ENCODE results near the gene CDH4. TPM values are rescaled to one million over a fixed set of nuclear protein-coding genes. Genes with fewer than 3 reads are reported as not detected.

CDH4 gene
- total RNA-seq, 1 experiment from 2014 or later: not detected

GRCh38 chr20:61575151-61575937, 323.3 kb downstream of the CDH4 start:
- intact Hi-C loops (cut with micrococcal nuclease; ENCODE audit: unreplicated experiment) (no loop called here), in situ Hi-C loops (cut with HindIII; ENCODE audit: low pct_unique_long_range_greater_than_20kb, low sequenced_read_pairs) (no loop called here)
- CTCF ChIA-PET: no interaction called here
- Histone ChIP-seq H3K9me3 (ENCODE audit: control insufficient read depth, insufficient read depth, low read depth, low read length) (no peaks in the 10 kb centered on the region), H3K27me3 (ENCODE audit: control insufficient read depth, insufficient read depth, low read length) (peaks cover 4% of the 10 kb centered on the region; the same call in 1 of the 2 replicates), H3K36me3 (ENCODE audit: control insufficient read depth, insufficient read depth, low read length) (no peaks in the 10 kb centered on the region), H3K27ac (ENCODE audit: low read length) (no peak overlapping the region), H3K4me1 (ENCODE audit: control insufficient read depth, insufficient read depth, low read length) (no peaks in the 10 kb centered on the region), H3K4me3 (ENCODE audit: low read depth in 2 of 2, low read length in 2 of 2) (no peak overlapping the region)
- ATAC-seq: no peak
- POLR2A ChIA-PET: no interaction called here
- no TSS peak for BruUV-seq (replicated peaks)
- no peak for DNase-seq (ENCODE audit: low read depth, low spot score)
- TF ChIP-seq CTCF (IDR thresholded peaks at IDR 0.05) (no peak), POLR2AphosphoS5 (IDR thresholded peaks at IDR 0.05; ENCODE audit: low read depth, low read length) (no peak), TCF7L2 (IDR thresholded peaks at IDR 0.05; ENCODE audit: low read depth, low read length) (no peak), SIN3A (IDR thresholded peaks at IDR 0.05; ENCODE audit: borderline replicate concordance, insufficient read depth, low read depth, low read length) (no peak), REST (IDR thresholded peaks at IDR 0.05; ENCODE audit: insufficient read depth in 1 of 2, low read depth in 2 of 2, low read length in 1 of 2) (no peak)

- intact Hi-C loops (cut with micrococcal nuclease; ENCODE audit: unreplicated experiment): no loop called here
- in situ Hi-C loops (cut with HindIII; ENCODE audit: low pct_unique_long_range_greater_than_20kb, low sequenced_read_pairs): no loop called here
These were observed 324.3 kb downstream of the CDH4 start for GRCh38 chr20:61576372-61576771.

More at GRCh38 chr20:61576372-61576771, 324.3 kb downstream of the CDH4 start:
- ATAC-seq (no peak), DNase-seq (ENCODE audit: low read depth, low spot score) (no peak)
- no peak for TF ChIP-seq POLR2AphosphoS5 (IDR thresholded peaks at IDR 0.05; ENCODE audit: low read depth, low read length)
- no peak for TF ChIP-seq SIN3A (IDR thresholded peaks at IDR 0.05; ENCODE audit: borderline replicate concordance, insufficient read depth, low read depth, low read length)
- no peak for TF ChIP-seq REST (IDR thresholded peaks at IDR 0.05; ENCODE audit: insufficient read depth in 1 of 2, low read depth in 2 of 2, low read length in 1 of 2)
- TF ChIP-seq TCF7L2 (IDR thresholded peaks at IDR 0.05; ENCODE audit: low read depth, low read length): no peak
- TF ChIP-seq CTCF (IDR thresholded peaks at IDR 0.05): no peak
- no TSS peak for BruUV-seq (replicated peaks)
- Histone ChIP-seq H3K9me3 (ENCODE audit: control insufficient read depth, insufficient read depth, low read depth, low read length) (no peaks in the 10 kb centered on the region), H3K27ac (ENCODE audit: low read length) (no peak overlapping the region), H3K4me3 (ENCODE audit: low read depth in 2 of 2, low read length in 2 of 2) (no peak overlapping the region), H3K36me3 (ENCODE audit: control insufficient read depth, insufficient read depth, low read length) (no peaks in the 10 kb centered on the region), H3K4me1 (ENCODE audit: control insufficient read depth, insufficient read depth, low read length) (no peaks in the 10 kb centered on the region), H3K27me3 (ENCODE audit: control insufficient read depth, insufficient read depth, low read length) (peaks cover 4% of the 10 kb centered on the region; the same call in 1 of the 2 replicates)
- POLR2A ChIA-PET: no interaction called here
- CTCF ChIA-PET: no interaction called here
